Activated CD8-positive, alpha-beta T cell treated with anti-CD3 and anti-CD28 coated beads, Interleukin-2, amount 10 ng/mL, durations not matched to agents 7 days and 5 days (primary cell): Measurements from ENCODE around the gene ST6GALNAC5. TPM values are rescaled to one million over a fixed set of nuclear protein-coding genes. Genes with fewer than 3 reads are reported as not detected.

Experiments used
- ATAC-seq: fragments of 150-1000 bp; cut with Tn5 transposase; one replicate; pipeline ENCODE4 v1.10.0; 2021; ENCODE audit warnings: moderate library complexity
- CTCF ChIA-PET: fragments of 350-600 bp; sonication (Branson Sonifier 250); formaldehyde crosslinking; loops from one replicate; lab custom pipeline; 2021; ENCODE audit warnings: antibody characterized with exemption; lab: Charles Lee
- POLR2A ChIA-PET: fragments of 350-600 bp; sonication (Branson Sonifier 250); formaldehyde crosslinking; loops from one replicate; lab custom pipeline; 2021; ENCODE audit warnings: antibody characterized with exemption; lab: Charles Lee
- DNase-seq: peaks from one replicate; pipeline ENCODE4 v3.0.0-alpha.2; 2020
- H3K27ac Mint-ChIP-seq: one replicate; pipeline ENCODE4 v1.8.0; 2021; ENCODE audit warnings: mild to moderate bottlenecking, mixed read lengths
- H3K27me3 Mint-ChIP-seq: one replicate; pipeline ENCODE4 v1.8.0; 2021; ENCODE audit warnings: low read depth, mixed read lengths
- H3K36me3 Mint-ChIP-seq: one replicate; pipeline ENCODE4 v1.8.0; 2021; ENCODE audit warnings: low read depth, mixed read lengths
- H3K4me1 Mint-ChIP-seq: one replicate; pipeline ENCODE4 v1.8.0; 2021; ENCODE audit warnings: low read depth, mixed read lengths
- H3K4me3 Mint-ChIP-seq: one replicate; pipeline ENCODE4 v1.8.0; 2021; ENCODE audit warnings: mild to moderate bottlenecking, mixed read lengths
- H3K9me3 Mint-ChIP-seq: one replicate; pipeline ENCODE4 v1.8.0; 2022; ENCODE audit warnings: mixed read lengths; ENCODE audit not compliant: insufficient read depth
- total RNA-seq, 2 experiments: library from RNA; stranded (reverse); gene quantifications; one replicate each; pipeline ENCODE4 v1.2.3, GENCODE V29; 2021

The ST6GALNAC5 gene
- total RNA-seq, 2 experiments from 2014 or later: not detected

- H3K36me3 Mint-ChIP-seq: no peaks in the 10 kb centered on the region
- ATAC-seq: no peak
- CTCF ChIA-PET: no interaction called here
- no peaks in the 10 kb centered on the region for H3K9me3 Mint-ChIP-seq
- POLR2A ChIA-PET: no interaction called here
- DNase-seq: no peak
- H3K27ac Mint-ChIP-seq: no peak overlapping the region
- H3K4me3 Mint-ChIP-seq: no peak overlapping the region
- peaks cover 12% of the 10 kb centered on the region for H3K27me3 Mint-ChIP-seq
- no peaks in the 10 kb centered on the region for H3K4me1 Mint-ChIP-seq
These were observed 173.5 kb downstream of the ST6GALNAC5 start for GRCh38 chr1:77040826-77041225.

- peaks cover 11% of the 10 kb centered on the region for H3K27me3 Mint-ChIP-seq
- POLR2A ChIA-PET: no interaction called here
- DNase-seq: no peak
- ATAC-seq: no peak
- no peak overlapping the region for H3K27ac Mint-ChIP-seq
- no peaks in the 10 kb centered on the region for H3K36me3 Mint-ChIP-seq
- H3K4me3 Mint-ChIP-seq: no peak overlapping the region
- CTCF ChIA-PET: no interaction called here
- H3K4me1 Mint-ChIP-seq: peaks cover 25% of the 10 kb centered on the region
- H3K9me3 Mint-ChIP-seq: no peaks in the 10 kb centered on the region
These were observed 177.0 kb downstream of the ST6GALNAC5 start for GRCh38 chr1:77044133-77044849.

GRCh38 chr1:77047575-77047974 lies 180.3 kb downstream of the ST6GALNAC5 start:
- Mint-ChIP-seq H3K9me3 (no peaks in the 10 kb centered on the region), H3K27ac (no peak overlapping the region), H3K36me3 (peaks cover 3% of the 10 kb centered on the region), H3K27me3 (peaks cover 14% of the 10 kb centered on the region), H3K4me1 (peaks cover 25% of the 10 kb centered on the region), H3K4me3 (peak overlapping the region; percentile 51)
- DNase-seq (no peak), ATAC-seq (no peak)
- CTCF ChIA-PET: no interaction called here
- POLR2A ChIA-PET: no interaction called here

GRCh38 chr1:77047978-77048614 lies 180.8 kb downstream of the ST6GALNAC5 start:
- peak; percentile 45 for DNase-seq
- ATAC-seq: peak; percentile 70
- Mint-ChIP-seq H3K9me3 (no peaks in the 10 kb centered on the region), H3K36me3 (peaks cover 3% of the 10 kb centered on the region), H3K4me1 (peaks cover 25% of the 10 kb centered on the region), H3K4me3 (peak overlapping the region; percentile 51), H3K27ac (peak overlapping the region; percentile 41), H3K27me3 (peaks cover 14% of the 10 kb centered on the region)
- ChIA-PET POLR2A (no interaction called here), CTCF (no interaction called here)

- H3K27ac Mint-ChIP-seq: no peak overlapping the region
- H3K4me3 Mint-ChIP-seq: no peak overlapping the region
- no peaks in the 10 kb centered on the region for H3K9me3 Mint-ChIP-seq
- CTCF ChIA-PET: no interaction called here
- ATAC-seq: no peak
- H3K27me3 Mint-ChIP-seq: peaks cover 14% of the 10 kb centered on the region
- H3K36me3 Mint-ChIP-seq: peaks cover 3% of the 10 kb centered on the region
- H3K4me1 Mint-ChIP-seq: peaks cover 25% of the 10 kb centered on the region
- POLR2A ChIA-PET: no interaction called here
- no peak for DNase-seq
These were observed 181.3 kb downstream of the ST6GALNAC5 start for GRCh38 chr1:77048615-77049005.

GRCh38 chr1:77051425-77051824 lies 184.1 kb downstream of the ST6GALNAC5 start:
- Mint-ChIP-seq H3K27me3 (peaks cover 8% of the 10 kb centered on the region), H3K9me3 (no peaks in the 10 kb centered on the region), H3K27ac (no peak overlapping the region), H3K4me1 (peaks cover 25% of the 10 kb centered on the region), H3K4me3 (no peak overlapping the region), H3K36me3 (peaks cover 3% of the 10 kb centered on the region)
- CTCF ChIA-PET: no interaction called here
- ATAC-seq: no peak
- no peak for DNase-seq
- POLR2A ChIA-PET: no interaction called here

- Mint-ChIP-seq H3K9me3 (no peaks in the 10 kb centered on the region), H3K36me3 (no peaks in the 10 kb centered on the region), H3K4me1 (peaks cover 4% of the 10 kb centered on the region), H3K27me3 (peaks cover 19% of the 10 kb centered on the region), H3K27ac (no peak overlapping the region), H3K4me3 (no peak overlapping the region)
- no peak for ATAC-seq
- no peak for DNase-seq
- ChIA-PET POLR2A (no interaction called here), CTCF (no interaction called here)
These were observed 189.2 kb downstream of the ST6GALNAC5 start for GRCh38 chr1:77056525-77056924.

GRCh38 chr1:77057994-77058585 lies 190.8 kb downstream of the ST6GALNAC5 start:
- CTCF ChIA-PET: interaction anchor here (0.7 kb wide), 1 partner anchor 10 kb away, joined by 3 read pairs; no protein-coding TSS in a partner anchor
- Mint-ChIP-seq H3K4me3 (no peak overlapping the region), H3K27ac (no peak overlapping the region), H3K27me3 (peaks cover 18% of the 10 kb centered on the region), H3K36me3 (no peaks in the 10 kb centered on the region), H3K4me1 (peaks cover 4% of the 10 kb centered on the region), H3K9me3 (no peaks in the 10 kb centered on the region)
- ATAC-seq (no peak), DNase-seq (no peak)
- POLR2A ChIA-PET: no interaction called here

- Mint-ChIP-seq H3K4me1 (peaks cover 4% of the 10 kb centered on the region), H3K27me3 (peaks cover 18% of the 10 kb centered on the region), H3K4me3 (no peak overlapping the region), H3K9me3 (no peaks in the 10 kb centered on the region), H3K27ac (no peak overlapping the region), H3K36me3 (no peaks in the 10 kb centered on the region)
- no peak for DNase-seq
- no peak for ATAC-seq
- POLR2A ChIA-PET: no interaction called here
- CTCF ChIA-PET: no interaction called here
These were observed 192.7 kb downstream of the ST6GALNAC5 start for GRCh38 chr1:77060000-77060399.

- Mint-ChIP-seq H3K27ac (no peak overlapping the region), H3K9me3 (no peaks in the 10 kb centered on the region), H3K4me1 (peaks cover 4% of the 10 kb centered on the region), H3K27me3 (peaks cover 18% of the 10 kb centered on the region), H3K36me3 (no peaks in the 10 kb centered on the region), H3K4me3 (no peak overlapping the region)
- CTCF ChIA-PET: no interaction called here
- POLR2A ChIA-PET: no interaction called here
- no peak for DNase-seq
- no peak for ATAC-seq
These were observed 193.9 kb downstream of the ST6GALNAC5 start for GRCh38 chr1:77061162-77061561.

- DNase-seq: no peak
- Mint-ChIP-seq H3K4me3 (no peak overlapping the region), H3K27me3 (peaks cover 14% of the 10 kb centered on the region), H3K9me3 (no peaks in the 10 kb centered on the region), H3K27ac (no peak overlapping the region), H3K36me3 (no peaks in the 10 kb centered on the region), H3K4me1 (peaks cover 4% of the 10 kb centered on the region)
- ChIA-PET CTCF (no interaction called here), POLR2A (no interaction called here)
- no peak for ATAC-seq
These were observed 195.8 kb downstream of the ST6GALNAC5 start for GRCh38 chr1:77063118-77063517.

GRCh38 chr1:77064246-77064645 lies 197.0 kb downstream of the ST6GALNAC5 start:
- Mint-ChIP-seq H3K36me3 (no peaks in the 10 kb centered on the region), H3K27ac (no peak overlapping the region), H3K4me1 (peaks cover 1% of the 10 kb centered on the region), H3K4me3 (no peak overlapping the region), H3K27me3 (peaks cover 10% of the 10 kb centered on the region), H3K9me3 (no peaks in the 10 kb centered on the region)
- ChIA-PET POLR2A (no interaction called here), CTCF (no interaction called here)
- no peak for ATAC-seq
- no peak for DNase-seq
